HEK293 (cell line): ENCODE measurements around the gene SPACA4.

ENCODE experiments used
- CTCF ChIA-PET: fragments of 350-600 bp; formaldehyde crosslinking; extraction: SDS; loops from one replicate; lab custom pipeline; 2021; ENCODE audit warnings: antibody characterized with exemption; lab: Yijun Ruan, JAX
- POLR2A ChIA-PET: fragments of 300-600 bp; formaldehyde crosslinking; extraction: SDS; loops from one replicate; lab custom pipeline; 2020; ENCODE audit warnings: antibody characterized with exemption, inconsistent platforms; lab: Yijun Ruan, JAX
- H3K27ac ChIP-seq: fragments of 200-500 bp; sonication (Bioruptor generic); 2 replicates; pipeline ENCODE4 v1.5.1; 2014; ENCODE audit warnings: low read depth, low read length, control low read depth, inconsistent platforms; ENCODE audit errors: extremely low read depth
- H3K36me3 ChIP-seq, 2 experiments: fragments of 200-500 bp in 1 of 2; sonication (Bioruptor generic) in 1 of 2; 1 replicate in 1 of 2; 2 replicates in 1 of 2; pipeline ENCODE4 v1.5.1; 2014 to 2017; ENCODE audit warnings: inconsistent platforms in 2 of 2, low read length in 2 of 2; ENCODE audit not compliant: control insufficient read depth in 2 of 2, insufficient read depth in 1 of 2
- H3K4me1 ChIP-seq: fragments of 200-500 bp; sonication (Bioruptor generic); 2 replicates; pipeline ENCODE4 v1.5.1; 2014; ENCODE audit warnings: mild to moderate bottlenecking, low read length, inconsistent platforms; ENCODE audit not compliant: control insufficient read depth, insufficient read depth
- H3K4me3 ChIP-seq: 2 replicates; pipeline ENCODE4 v1.5.1; 2011; ENCODE audit warnings: low read depth, mild to moderate bottlenecking, control low read depth, low read length, moderate library complexity
- H3K9me3 ChIP-seq: fragments of 200-500 bp; sonication (Bioruptor generic); 2 replicates; pipeline ENCODE4 v1.5.1; 2014; ENCODE audit warnings: low read depth, low read length, inconsistent platforms; ENCODE audit not compliant: control insufficient read depth, insufficient read depth
- BCL11A ChIP-seq: fragments of 450-650 bp; formaldehyde crosslinking; IDR thresholded peaks from 2 replicates; pipeline ENCODE4 v1.5.1; 2016; ENCODE audit warnings: low read depth, missing biosample characterization, missing genetic modification characterization
- BCL11B ChIP-seq: fragments of 450-650 bp; formaldehyde crosslinking; IDR thresholded peaks from 2 replicates; pipeline ENCODE4 v1.5.1; 2016; ENCODE audit warnings: low read depth, missing biosample characterization, missing genetic modification characterization
- GLIS2 ChIP-seq: fragments of 450-650 bp; formaldehyde crosslinking; IDR thresholded peaks from 2 replicates; pipeline ENCODE4 v1.5.1; 2016; ENCODE audit warnings: missing biosample characterization, missing genetic modification characterization
- HIC1 ChIP-seq: fragments of 450-650 bp; formaldehyde crosslinking; IDR thresholded peaks from 2 replicates; pipeline ENCODE4 v1.5.1; 2016; ENCODE audit warnings: missing biosample characterization, missing genetic modification characterization
- KLF8 ChIP-seq: fragments of 450-650 bp; formaldehyde crosslinking; IDR thresholded peaks from 2 replicates; pipeline ENCODE4 v1.5.1; 2016; ENCODE audit warnings: missing biosample characterization, missing genetic modification characterization
- OSR2 ChIP-seq: fragments of 450-650 bp; formaldehyde crosslinking; IDR thresholded peaks from 2 replicates; pipeline ENCODE4 v1.5.1; 2016; ENCODE audit warnings: missing biosample characterization, missing genetic modification characterization
- PRDM4 ChIP-seq: fragments of 450-650 bp; formaldehyde crosslinking; IDR thresholded peaks from 2 replicates; pipeline ENCODE4 v1.5.1; 2017; ENCODE audit warnings: missing biosample characterization, missing genetic modification characterization
- SP3 ChIP-seq: fragments of 450-650 bp; formaldehyde crosslinking; IDR thresholded peaks from 2 replicates; pipeline ENCODE4 v1.5.1; 2016; ENCODE audit warnings: missing biosample characterization, missing genetic modification characterization
- ZBTB1 ChIP-seq: fragments of 450-650 bp; formaldehyde crosslinking; IDR thresholded peaks from 2 replicates; pipeline ENCODE4 v1.5.1; 2016; ENCODE audit warnings: missing biosample characterization, missing genetic modification characterization
- ZBTB48 ChIP-seq: fragments of 450-650 bp; formaldehyde crosslinking; IDR thresholded peaks from 2 replicates; pipeline ENCODE4 v1.5.1; 2016; ENCODE audit warnings: missing biosample characterization, missing genetic modification characterization
- ZFP3 ChIP-seq: fragments of 450-650 bp; formaldehyde crosslinking; IDR thresholded peaks from 2 replicates; pipeline ENCODE4 v1.5.1; 2016; ENCODE audit warnings: low read depth, missing biosample characterization, missing genetic modification characterization
- ZNF121 ChIP-seq: fragments of 450-650 bp; formaldehyde crosslinking; IDR thresholded peaks from 2 replicates; pipeline ENCODE4 v1.5.1; 2016; ENCODE audit warnings: missing biosample characterization, missing genetic modification characterization
- ZNF16 ChIP-seq: fragments of 450-650 bp; formaldehyde crosslinking; IDR thresholded peaks from 2 replicates; pipeline ENCODE4 v1.5.1; 2016; ENCODE audit warnings: low read depth, missing biosample characterization, missing genetic modification characterization
- ZNF18 ChIP-seq: fragments of 450-650 bp; formaldehyde crosslinking; IDR thresholded peaks from 2 replicates; pipeline ENCODE4 v1.5.1; 2016; ENCODE audit warnings: missing biosample characterization, missing genetic modification characterization
- ZNF324 ChIP-seq: fragments of 450-650 bp; formaldehyde crosslinking; IDR thresholded peaks from 2 replicates; pipeline ENCODE4 v1.5.1; 2016; ENCODE audit warnings: missing biosample characterization, missing genetic modification characterization
- ZNF350 ChIP-seq: fragments of 450-650 bp; formaldehyde crosslinking; IDR thresholded peaks from 2 replicates; pipeline ENCODE4 v1.5.0; 2017; ENCODE audit warnings: missing biosample characterization, mild to moderate bottlenecking, missing genetic modification characterization
- ZNF366 ChIP-seq: fragments of 450-650 bp; formaldehyde crosslinking; conservative IDR thresholded peaks from 2 replicates; pipeline ENCODE4 v1.5.1; 2016; ENCODE audit warnings: missing biosample characterization, missing genetic modification characterization
- ZNF37A ChIP-seq: fragments of 450-650 bp; IDR thresholded peaks from 2 replicates; pipeline ENCODE4 v1.5.1; 2018; ENCODE audit warnings: missing biosample characterization, missing genetic modification characterization
- ZNF548 ChIP-seq: fragments of 450-650 bp; formaldehyde crosslinking; IDR thresholded peaks from 2 replicates; pipeline ENCODE4 v1.5.1; 2016; ENCODE audit warnings: missing biosample characterization, missing genetic modification characterization
- ZNF560 ChIP-seq: fragments of 450-650 bp; formaldehyde crosslinking; IDR thresholded peaks from 2 replicates; pipeline ENCODE4 v1.5.1; 2017; ENCODE audit warnings: missing biosample characterization, missing genetic modification characterization, borderline replicate concordance
- ZNF580 ChIP-seq: fragments of 450-650 bp; formaldehyde crosslinking; IDR thresholded peaks from 2 replicates; pipeline ENCODE4 v1.5.1; 2016; ENCODE audit warnings: missing biosample characterization, missing genetic modification characterization
- ZNF76 ChIP-seq: fragments of 450-650 bp; formaldehyde crosslinking; IDR thresholded peaks from 2 replicates; pipeline ENCODE4; 2016; ENCODE audit warnings: low read depth, missing biosample characterization, missing genetic modification characterization, borderline replicate concordance
- ZNF768 ChIP-seq: fragments of 450-650 bp; formaldehyde crosslinking; IDR thresholded peaks from 2 replicates; pipeline ENCODE4 v1.5.1; 2018; ENCODE audit warnings: missing biosample characterization, mild to moderate bottlenecking, missing genetic modification characterization
- ZNF777 ChIP-seq: fragments of 450-650 bp; formaldehyde crosslinking; IDR thresholded peaks from 2 replicates; pipeline ENCODE4 v1.5.1; 2017; ENCODE audit warnings: missing biosample characterization, missing genetic modification characterization, borderline replicate concordance
- ZNF791 ChIP-seq: fragments of 450-650 bp; formaldehyde crosslinking; IDR thresholded peaks from 2 replicates; pipeline ENCODE4 v1.5.1; 2016; ENCODE audit warnings: missing biosample characterization, missing genetic modification characterization

SPACA4 gene

GRCh38 chr19:48595171-48595570 is 11.4 kb upstream of the SPACA4 start:
- no peak overlapping the region for H3K4me3 ChIP-seq
- no peaks in the 10 kb centered on the region for H3K36me3 ChIP-seq
- H3K27ac ChIP-seq: no peak overlapping the region
- no peaks in the 10 kb centered on the region for H3K9me3 ChIP-seq
- TF ChIP-seq ZNF37A (tag by site-specific recombination) (no peak), ZNF18 (tag by site-specific recombination) (no peak), OSR2 (tag by site-specific recombination) (no peak), ZNF768 (tag by site-specific recombination) (peak; percentile 81; the same call in 1 of the 2 replicates), ZNF350 (tag by site-specific recombination) (no peak)
- TF ChIP-seq, all 188 proteins: peak for 1
- H3K4me1 ChIP-seq: no peaks in the 10 kb centered on the region
- ChIA-PET CTCF (interaction anchor here (0.5 to 2.6 kb wide), 6 partner anchors 11 to 281 kb away, joined by 3 to 15 read pairs (median 3); no protein-coding TSS in a partner anchor), POLR2A (interaction anchor here (0.6 to 2.0 kb wide), 3 partner anchors 15 to 24 kb away, joined by 3 to 6 read pairs (median 5); partner anchors contain the start of genes FAM83E, RPL18 and SPHK2)

GRCh38 chr19:48595833-48596232 is 10.7 kb upstream of the SPACA4 start:
- Histone ChIP-seq H3K4me1 (no peaks in the 10 kb centered on the region), H3K9me3 (no peaks in the 10 kb centered on the region), H3K36me3 (no peaks in the 10 kb centered on the region), H3K4me3 (no peak overlapping the region), H3K27ac (no peak overlapping the region)
- ChIA-PET CTCF (interaction anchor here (0.5 to 2.6 kb wide), 5 partner anchors 11 to 380 kb away, joined by 3 to 15 read pairs (median 4); no protein-coding TSS in a partner anchor), POLR2A (interaction anchor here (0.6 to 2.0 kb wide), 2 partner anchors 14 to 18 kb away, joined by 3 to 6 read pairs; partner anchors contain the start of gene FAM83E)
- TF ChIP-seq ZNF121: no peak
- peak; percentile 71; the same call in 1 of the 2 replicates for TF ChIP-seq ZNF16 (tag by site-specific recombination)
- TF ChIP-seq, all 188 proteins: peak for 1

GRCh38 chr19:48596237-48596636 is 10.3 kb upstream of the SPACA4 start:
- POLR2A ChIA-PET: no interaction called here
- H3K27ac ChIP-seq: no peak overlapping the region
- H3K9me3 ChIP-seq: no peaks in the 10 kb centered on the region
- no peaks in the 10 kb centered on the region for H3K4me1 ChIP-seq
- no peak overlapping the region for H3K4me3 ChIP-seq
- CTCF ChIA-PET: interaction anchor here (1.0 kb wide), 1 partner anchor 11 kb away, joined by 4 read pairs; no protein-coding TSS in a partner anchor
- H3K36me3 ChIP-seq: no peaks in the 10 kb centered on the region
- no peak for TF ChIP-seq ZBTB48 (tag by site-specific recombination)
- peak; percentile 97 for TF ChIP-seq BCL11B (tag by site-specific recombination)
- TF ChIP-seq ZNF76 (tag by site-specific recombination): no peak
- no peak for TF ChIP-seq ZNF324 (tag by site-specific recombination)
- TF ChIP-seq PRDM4: no peak
- no peak for TF ChIP-seq ZNF580 (tag by site-specific recombination)
- TF ChIP-seq ZNF548 (tag by site-specific recombination): no peak
- TF ChIP-seq ZNF560 (tag by site-specific recombination): no peak
- TF ChIP-seq ZFP3 (tag by site-specific recombination): no peak
- TF ChIP-seq SP3 (tag by site-specific recombination): no peak
- TF ChIP-seq GLIS2: no peak
- TF ChIP-seq ZNF777 (tag by site-specific recombination): no peak
- no peak for TF ChIP-seq HIC1 (tag by site-specific recombination)
- TF ChIP-seq ZBTB1: no peak
- TF ChIP-seq ZNF791 (tag by site-specific recombination): no peak
- no peak for TF ChIP-seq KLF8 (tag by site-specific recombination)
- peak; percentile 77 for TF ChIP-seq BCL11A (tag by site-specific recombination)
- TF ChIP-seq ZNF366 (tag by site-specific recombination): no peak
